LNCAP (cell line): Measurements from ENCODE around the gene TXLNG.
A peak's percentile ranks its signal among the peaks of the same experiment; 100 is the strongest.

Experiments
- TF ChIP-seq, protein P1 (sequence below): fragments of 450-650 bp; IDR thresholded peaks from 2 replicates; pipeline ENCODE4 v1.5.1; 2017; ENCODE audit warnings: mild to moderate bottlenecking

TXLNG gene

DNA sequence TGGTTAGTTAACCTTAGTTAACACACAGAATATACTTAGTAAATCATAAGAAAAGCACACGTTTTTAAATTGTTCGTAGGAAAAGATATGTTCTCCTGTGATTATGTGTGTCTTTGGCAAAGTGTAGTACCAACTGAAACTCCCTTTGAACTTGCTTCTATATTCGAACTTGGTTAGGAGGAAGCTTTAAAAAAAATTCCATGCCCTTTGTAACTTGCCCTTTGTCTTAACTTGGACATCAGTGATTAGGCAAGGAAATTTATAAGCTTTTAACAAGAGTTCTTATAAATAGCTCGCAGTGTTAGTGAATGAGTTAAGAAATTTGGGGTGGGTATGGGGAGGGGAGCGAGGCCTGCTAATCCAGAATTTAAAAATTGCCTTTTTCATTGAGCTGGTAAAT lies 33.4 kb downstream of the TXLNG start:
- TF ChIP-seq, protein P1, sequence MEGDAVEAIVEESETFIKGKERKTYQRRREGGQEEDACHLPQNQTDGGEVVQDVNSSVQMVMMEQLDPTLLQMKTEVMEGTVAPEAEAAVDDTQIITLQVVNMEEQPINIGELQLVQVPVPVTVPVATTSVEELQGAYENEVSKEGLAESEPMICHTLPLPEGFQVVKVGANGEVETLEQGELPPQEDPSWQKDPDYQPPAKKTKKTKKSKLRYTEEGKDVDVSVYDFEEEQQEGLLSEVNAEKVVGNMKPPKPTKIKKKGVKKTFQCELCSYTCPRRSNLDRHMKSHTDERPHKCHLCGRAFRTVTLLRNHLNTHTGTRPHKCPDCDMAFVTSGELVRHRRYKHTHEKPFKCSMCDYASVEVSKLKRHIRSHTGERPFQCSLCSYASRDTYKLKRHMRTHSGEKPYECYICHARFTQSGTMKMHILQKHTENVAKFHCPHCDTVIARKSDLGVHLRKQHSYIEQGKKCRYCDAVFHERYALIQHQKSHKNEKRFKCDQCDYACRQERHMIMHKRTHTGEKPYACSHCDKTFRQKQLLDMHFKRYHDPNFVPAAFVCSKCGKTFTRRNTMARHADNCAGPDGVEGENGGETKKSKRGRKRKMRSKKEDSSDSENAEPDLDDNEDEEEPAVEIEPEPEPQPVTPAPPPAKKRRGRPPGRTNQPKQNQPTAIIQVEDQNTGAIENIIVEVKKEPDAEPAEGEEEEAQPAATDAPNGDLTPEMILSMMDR = no peak

DNA sequence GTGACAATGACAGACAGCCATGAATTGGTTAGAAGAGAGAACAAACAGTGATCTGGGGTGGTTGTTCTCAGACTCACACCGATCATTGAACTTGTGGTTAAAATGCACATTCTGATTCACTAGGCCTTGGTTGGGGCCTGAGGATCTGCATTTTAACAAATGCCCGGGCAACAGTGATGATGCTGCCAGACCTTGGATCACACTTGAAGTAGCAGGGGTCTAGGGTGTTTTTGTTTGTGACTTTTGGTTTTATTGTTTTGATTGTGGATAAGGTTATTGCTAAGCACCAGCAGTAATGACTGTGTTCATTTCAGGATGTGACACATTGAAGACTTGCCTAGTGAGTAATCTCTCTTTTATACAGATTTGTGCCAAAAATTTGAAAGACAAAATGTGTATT lies 36.5 kb downstream of the TXLNG start:
- TF ChIP-seq, protein P1 = no peak

DNA sequence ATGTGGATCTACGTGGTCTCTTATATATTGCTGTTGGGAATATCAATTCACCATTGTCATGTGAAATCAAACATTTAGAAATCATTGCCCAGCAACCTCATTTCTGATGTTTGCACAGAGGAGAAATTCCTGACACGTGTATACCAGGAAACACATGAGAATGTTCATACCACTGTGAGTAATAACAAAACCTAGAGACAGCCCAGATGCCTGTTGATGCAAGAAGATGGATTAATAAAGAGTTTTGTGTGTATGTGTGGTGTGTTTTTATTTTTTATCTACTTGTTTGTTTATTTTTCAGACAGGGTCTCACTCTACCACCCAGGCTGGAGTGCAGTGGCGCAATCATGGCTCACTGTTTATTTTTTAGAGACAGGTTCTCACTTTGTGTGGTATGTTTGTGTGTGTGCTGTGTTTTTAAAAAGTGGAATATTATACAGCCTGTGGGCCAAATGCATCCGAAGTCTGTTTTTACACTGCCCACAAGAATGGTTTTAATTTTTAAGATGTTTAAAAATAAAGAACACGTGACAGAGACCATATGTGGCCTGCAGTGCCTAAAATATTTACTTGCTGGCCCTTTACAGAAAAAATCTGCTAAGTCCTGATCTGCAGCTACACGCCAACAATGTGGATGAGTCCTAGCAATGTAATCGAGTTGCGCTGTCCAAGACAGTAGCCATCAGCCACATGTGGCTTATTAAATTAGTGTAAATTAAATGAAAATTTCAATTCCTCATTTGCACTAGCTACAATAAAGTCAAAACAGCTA lies 39.2 kb downstream of the TXLNG start:
- TF ChIP-seq, protein P1 = no peak

DNA sequence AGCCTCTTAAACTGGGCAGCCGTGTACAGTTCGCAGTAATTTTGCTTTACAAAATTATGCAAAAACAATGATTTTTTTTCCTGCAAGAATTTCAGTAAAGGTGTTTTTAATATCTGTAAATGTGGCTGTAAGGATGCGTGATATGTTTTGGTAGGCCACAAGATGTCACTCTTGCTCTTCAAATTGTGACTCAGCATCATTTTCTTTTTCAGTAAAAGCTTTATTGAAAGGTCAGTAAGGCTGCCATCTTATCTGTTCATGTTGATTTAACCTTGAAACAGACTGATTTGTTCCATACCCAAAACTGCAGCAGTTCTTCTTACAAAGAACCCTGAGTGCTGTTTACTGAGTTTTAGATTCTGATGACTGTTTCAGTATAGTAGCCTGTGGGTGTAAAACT lies 39.9 kb downstream of the TXLNG start:
- TF ChIP-seq, protein P1 = peak; percentile 48

DNA sequence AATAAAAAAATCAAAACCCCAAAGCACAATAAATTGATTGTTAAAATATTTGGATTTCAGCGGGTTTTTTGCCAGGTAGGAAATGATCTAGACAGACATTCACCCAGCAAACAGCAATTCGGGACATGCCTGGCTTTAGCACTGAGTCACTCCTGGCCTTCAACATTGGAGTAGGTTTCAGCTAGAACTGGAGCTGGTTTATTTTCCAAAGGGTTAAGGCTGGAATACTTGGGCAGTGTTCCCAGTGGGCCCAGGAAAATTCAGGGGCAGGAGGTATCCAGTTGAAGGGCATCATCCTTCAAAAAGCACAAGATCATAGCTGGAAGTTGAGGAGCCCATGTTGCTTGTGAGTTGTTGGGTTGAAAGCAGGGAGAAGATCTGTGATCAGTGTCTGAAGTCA lies 41.0 kb downstream of the TXLNG start:
- TF ChIP-seq, protein P1 = no peak

DNA sequence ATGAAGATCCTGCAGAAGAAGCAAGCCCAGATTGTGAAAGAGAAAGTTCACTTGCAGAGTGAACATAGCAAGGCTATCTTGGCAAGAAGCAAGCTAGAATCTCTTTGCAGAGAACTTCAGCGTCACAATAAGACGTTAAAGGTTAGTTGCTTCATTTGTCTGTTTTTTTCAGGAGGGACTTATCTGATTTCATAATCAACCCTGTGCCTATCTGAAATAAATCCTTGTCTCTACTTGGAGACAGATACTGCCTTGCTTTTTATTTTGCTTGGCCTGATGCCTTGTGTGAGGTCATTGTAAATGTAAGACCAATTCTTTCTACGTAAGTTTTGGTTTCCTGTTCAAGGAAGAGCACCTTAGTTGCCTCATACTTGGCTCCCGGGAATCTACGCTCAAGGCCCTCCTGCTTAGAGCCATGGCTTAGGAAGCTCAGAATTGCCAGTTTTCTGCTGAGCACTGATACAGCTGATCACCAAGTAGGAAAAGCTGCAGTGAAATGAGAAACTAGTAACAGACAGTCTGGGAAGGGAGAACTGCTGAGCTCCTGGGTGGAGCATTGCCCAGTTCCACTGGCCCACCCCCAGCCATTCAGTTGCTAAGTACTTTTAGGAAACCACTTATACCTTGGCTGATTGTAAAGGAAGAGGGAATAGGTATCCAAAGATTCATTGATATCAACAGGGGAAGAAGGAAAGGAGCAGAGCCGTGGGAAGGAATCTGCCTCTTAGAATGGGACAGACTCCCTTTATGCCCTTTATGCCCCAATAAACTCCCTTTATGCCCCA lies 42.0 kb downstream of the TXLNG start:
- TF ChIP-seq, protein P1 = no peak

DNA sequence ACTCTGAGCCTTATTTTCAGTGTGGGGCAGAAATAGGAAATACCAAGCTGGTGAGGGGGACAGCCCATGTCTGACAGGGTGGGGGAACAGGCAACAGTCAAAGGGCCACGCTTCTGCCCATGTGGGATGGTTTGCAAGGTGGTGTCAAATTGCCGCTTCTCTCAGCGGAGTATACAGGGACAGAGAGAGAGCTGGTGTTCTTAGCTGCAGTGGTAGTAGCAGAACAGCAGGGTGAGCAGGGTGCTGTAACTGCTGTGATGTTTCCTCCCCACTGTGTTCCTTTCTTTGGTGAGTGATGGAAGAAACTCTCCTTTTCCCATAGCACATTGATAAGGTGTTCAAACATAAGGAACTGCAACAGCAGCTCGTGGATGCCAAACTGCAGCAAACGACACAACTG lies 46.0 kb downstream of the TXLNG start:
- TF ChIP-seq, protein P1 = no peak
